ENCODE measurements around the gene LAIR1.

DNA sequence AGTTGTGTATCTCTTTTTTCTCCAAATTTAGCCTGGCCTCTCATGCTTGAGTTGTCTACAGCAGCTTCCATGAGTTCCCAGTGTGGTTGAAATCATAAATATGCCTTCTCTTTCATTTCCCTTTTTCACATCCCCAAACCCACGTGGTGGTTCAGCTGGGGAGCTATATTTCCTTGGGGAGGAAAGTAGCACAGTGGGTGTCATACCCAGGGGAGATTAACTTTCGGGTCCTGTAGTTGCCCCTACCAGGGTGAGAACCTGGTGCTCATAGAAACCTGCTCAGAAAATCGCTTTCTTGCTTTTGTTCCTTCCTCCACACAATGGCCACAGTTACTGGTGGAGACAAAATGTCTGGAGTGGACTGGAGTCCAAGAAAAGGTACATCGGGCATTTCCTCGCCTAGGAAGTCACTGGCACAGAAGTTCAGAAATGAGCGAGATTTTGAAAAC is 18.8 kb downstream of the LAIR1 start:
- TF ChIP-seq EP300 (IDR thresholded peaks at IDR 0.05; ENCODE audit: borderline replicate concordance in 1 of 2, low read depth in 1 of 2, low read length in 1 of 2) (no peak), CTCF (IDR thresholded peaks at IDR 0.05) (no peak)
